ENCODE measurements around the gene CNIH3.

DNA sequence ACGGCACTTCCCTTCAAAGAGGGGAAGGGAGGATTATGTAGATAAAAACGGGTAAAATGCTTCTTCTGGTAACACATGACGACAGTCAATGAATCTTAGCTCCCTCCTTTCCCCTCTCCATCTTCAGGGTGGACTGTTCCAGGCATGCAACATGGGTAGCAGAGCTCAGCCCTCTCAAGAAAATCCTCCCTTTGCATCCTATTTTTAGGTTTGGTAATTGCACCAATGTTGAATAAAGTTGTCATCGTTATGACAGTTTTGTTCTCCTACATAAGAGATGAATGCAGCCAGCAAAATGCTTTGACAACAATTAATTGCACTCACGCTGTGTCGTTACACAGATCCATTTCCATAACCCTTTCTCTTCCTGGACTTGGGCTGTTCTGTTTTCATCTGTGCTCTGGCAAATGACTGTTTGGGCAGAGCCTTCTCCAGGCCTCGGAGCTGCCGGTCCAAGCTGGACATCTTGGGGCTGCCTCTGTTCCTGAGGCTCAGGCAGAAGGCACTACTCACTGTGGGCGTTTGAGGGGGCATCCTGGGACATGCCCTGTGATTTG lies 127.6 kb downstream of the CNIH3 start:
- TF ChIP-seq CTCF (IDR thresholded peaks at IDR 0.05), result no peak
- TF ChIP-seq POLR2A (IDR thresholded peaks at IDR 0.05), result no peak
